ENCODE measurements around the gene JDP2.
"Not testable (repeated sequence)": the region's sequence is repeated elsewhere in the genome, so short reads cannot be mapped to it uniquely, and the experiment has no call there.

Gene JDP2

GRCh38 chr14:75456069-75456996 is 28.5 kb downstream of the JDP2 start:
- no peak for DNase-seq (ENCODE audit: low read depth)

- DNase-seq (ENCODE audit: low read depth): no peak
Observed at GRCh38 chr14:75456997-75457335, 29.1 kb downstream of the JDP2 start.

GRCh38 chr14:75457648-75458165 is 29.9 kb downstream of the JDP2 start:
- DNase-seq (ENCODE audit: low read depth): no peak

- no peak for DNase-seq (ENCODE audit: low read depth)
Observed at GRCh38 chr14:75458305-75458704, 30.5 kb downstream of the JDP2 start.

- DNase-seq (ENCODE audit: low read depth): no peak
Observed at GRCh38 chr14:75459099-75459741, 31.4 kb downstream of the JDP2 start.

GRCh38 chr14:75459791-75460190 is 32.0 kb downstream of the JDP2 start:
- no peak for DNase-seq (ENCODE audit: low read depth)

- no peak for DNase-seq (ENCODE audit: low read depth)
Observed at GRCh38 chr14:75460394-75460793, 32.6 kb downstream of the JDP2 start.

GRCh38 chr14:75461303-75461702 is 33.5 kb downstream of the JDP2 start:
- DNase-seq (ENCODE audit: low read depth): no peak

- no peak for DNase-seq (ENCODE audit: low read depth)
Observed at GRCh38 chr14:75461755-75462349, 34.0 kb downstream of the JDP2 start.

GRCh38 chr14:75464626-75465025 is 36.8 kb downstream of the JDP2 start:
- DNase-seq (ENCODE audit: low read depth): no peak

- no peak for DNase-seq (ENCODE audit: low read depth)
Observed at GRCh38 chr14:75467763-75468162, 39.9 kb downstream of the JDP2 start.

GRCh38 chr14:75469164-75469563 is 41.3 kb downstream of the JDP2 start:
- no peak for DNase-seq (ENCODE audit: low read depth)

GRCh38 chr14:75469606-75470237 is 41.9 kb downstream of the JDP2 start:
- no peak for DNase-seq (ENCODE audit: low read depth)

GRCh38 chr14:75470238-75470797 is 42.5 kb downstream of the JDP2 start:
- no peak for DNase-seq (ENCODE audit: low read depth)

GRCh38 chr14:75471059-75471458 is 43.2 kb downstream of the JDP2 start:
- DNase-seq (ENCODE audit: low read depth): no peak

- not testable (repeated sequence) for DNase-seq (ENCODE audit: low read depth)
Observed at GRCh38 chr14:75474127-75474526, 46.3 kb downstream of the JDP2 start.

- DNase-seq (ENCODE audit: low read depth): no peak
Observed at GRCh38 chr14:75476274-75476995, 48.6 kb downstream of the JDP2 start.

GRCh38 chr14:75477881-75478280 is 50.1 kb downstream of the JDP2 start:
- no peak for DNase-seq (ENCODE audit: low read depth)

GRCh38 chr14:75479770-75480600 is 52.2 kb downstream of the JDP2 start:
- DNase-seq (ENCODE audit: low read depth): no peak

GRCh38 chr14:75482366-75482765 is 54.5 kb downstream of the JDP2 start:
- DNase-seq (ENCODE audit: low read depth): no peak
